GM11168 (cell line): ENCODE data around the gene TNS3.

ENCODE experiments used
- in situ Hi-C: fragments of 300-500 bp; cut with MboI; formaldehyde crosslinking; loops from one replicate; pipeline ENCODE4 v1.12.0; 2022; ENCODE audit warnings: low sequenced_read_pairs; ENCODE audit not compliant: unreplicated experiment

The TNS3 gene

DNA sequence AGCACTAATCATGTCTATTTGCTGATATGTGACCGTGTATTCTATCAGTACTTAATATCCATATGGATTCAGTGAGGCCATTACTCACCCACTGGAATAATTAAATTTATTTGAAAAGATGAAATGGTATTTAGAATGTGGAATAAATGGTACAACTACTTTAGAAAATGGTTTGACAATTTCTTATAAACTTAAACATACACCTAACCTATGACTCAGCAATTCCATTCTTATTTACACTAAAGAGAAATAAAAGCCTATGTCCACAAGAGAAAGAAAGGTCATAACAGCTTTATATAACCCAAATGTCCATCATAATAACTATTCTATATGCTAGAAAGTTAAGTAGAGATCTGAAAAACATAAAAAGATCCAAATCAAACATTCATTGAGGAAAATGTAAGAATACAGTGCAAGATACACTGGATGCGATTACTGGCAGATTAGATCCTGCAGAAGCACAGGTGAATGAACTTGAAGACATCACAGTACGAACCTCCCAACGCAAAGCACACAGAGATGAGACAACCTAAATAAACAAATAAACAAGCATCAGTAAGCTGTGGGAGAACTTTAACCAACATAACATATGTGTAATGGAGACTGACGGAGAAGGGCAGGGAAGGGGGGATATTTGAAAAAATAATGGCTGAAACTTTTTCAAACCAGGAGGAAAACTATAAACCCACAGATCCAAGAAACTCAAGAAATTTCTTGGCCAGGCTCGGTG is 51.9 kb downstream of the TNS3 start:
- in situ Hi-C loops = no loop called here

- in situ Hi-C loops = no loop called here
These were observed 52.5 kb downstream of the TNS3 start for GRCh38 chr7:47529405-47529804.

DNA sequence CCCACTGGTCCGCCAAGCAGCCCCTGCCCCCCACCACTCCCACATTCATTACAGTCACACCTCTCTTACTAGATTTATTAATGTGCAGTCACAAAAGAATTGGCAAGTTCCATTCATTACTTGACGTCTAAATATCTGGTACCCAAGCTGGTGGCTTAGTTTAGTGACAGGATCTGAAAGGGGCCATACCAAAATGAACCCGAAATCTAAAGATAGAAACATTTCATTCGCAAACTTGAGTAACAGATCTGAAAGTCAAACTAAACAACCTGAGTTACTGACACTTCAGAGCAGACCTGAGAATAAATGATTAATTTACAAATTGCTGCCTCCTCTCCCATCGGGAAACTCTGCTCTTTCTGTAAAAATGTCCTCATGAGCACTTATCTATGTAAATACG is 53.4 kb downstream of the TNS3 start:
- in situ Hi-C loops = no loop called here

DNA sequence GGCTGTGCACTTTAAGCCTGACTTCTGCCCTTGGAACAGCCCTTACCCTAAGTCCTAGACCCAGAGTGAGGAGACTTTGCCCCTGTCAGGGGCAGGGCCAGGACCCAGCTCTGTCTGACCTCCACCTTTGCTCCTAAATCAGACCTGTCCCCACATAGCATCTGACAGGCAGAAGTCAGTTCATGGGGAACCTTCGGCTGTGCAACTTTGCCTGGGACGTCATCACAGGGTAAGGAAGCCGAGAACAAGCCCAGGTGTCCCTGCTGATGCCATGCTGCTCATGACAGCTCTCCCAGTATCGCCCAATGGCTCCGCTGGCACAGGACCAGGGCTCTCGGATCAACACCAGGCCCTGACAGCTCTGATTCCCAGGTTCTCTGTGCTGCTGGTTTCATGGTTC is 55.4 kb downstream of the TNS3 start:
- in situ Hi-C loops = no loop called here

- in situ Hi-C loops = no loop called here
These were observed 56.8 kb downstream of the TNS3 start for GRCh38 chr7:47525066-47525623.

- in situ Hi-C loops = loop anchor here (25.0 kb wide), 1 partner anchor 1361 kb away; no protein-coding TSS in a partner anchor
These were observed 58.5 kb downstream of the TNS3 start for GRCh38 chr7:47523401-47523800.

DNA sequence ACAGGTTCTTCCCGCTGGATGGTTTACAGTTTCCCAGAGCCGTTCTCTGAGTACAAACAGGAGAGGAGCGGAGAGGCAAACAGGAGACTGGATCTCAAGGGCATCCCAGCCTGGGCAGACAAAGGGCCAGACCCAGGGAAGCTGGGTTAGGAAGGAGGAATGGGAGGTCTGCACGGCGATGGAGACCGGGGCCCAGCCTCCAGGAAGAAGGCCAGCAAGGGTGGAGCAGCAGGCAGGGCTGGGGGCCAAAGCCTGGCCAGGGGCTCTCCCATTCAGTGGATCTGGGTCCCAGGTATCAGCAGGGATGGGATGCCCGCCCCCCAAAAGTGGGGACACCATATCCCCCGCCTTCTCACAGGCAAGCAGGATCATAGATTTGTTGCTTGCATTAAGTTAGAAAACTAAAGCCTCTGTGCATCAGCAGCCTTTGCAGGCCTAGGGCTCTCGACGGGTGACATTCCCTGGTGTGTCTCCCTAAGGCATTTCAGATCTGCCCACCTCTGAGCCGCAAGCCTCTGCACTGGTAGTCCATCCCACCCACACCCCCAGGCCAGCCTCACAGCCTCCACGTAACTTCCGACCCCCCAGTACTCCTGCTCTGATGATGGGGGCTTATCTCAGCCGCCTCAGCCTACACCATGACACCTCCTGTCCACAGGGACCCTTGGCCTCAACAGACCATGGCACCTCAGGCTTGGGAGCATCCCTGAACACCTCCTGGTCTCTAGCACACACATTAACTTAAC is 59.9 kb downstream of the TNS3 start:
- in situ Hi-C loops = loop anchor here (25.0 kb wide), 1 partner anchor 1360 kb away; no protein-coding TSS in a partner anchor

GRCh38 chr7:47521011-47521795 is 60.7 kb downstream of the TNS3 start:
- in situ Hi-C loops = loop anchor here (25.0 kb wide), 1 partner anchor 1359 kb away; no protein-coding TSS in a partner anchor

DNA sequence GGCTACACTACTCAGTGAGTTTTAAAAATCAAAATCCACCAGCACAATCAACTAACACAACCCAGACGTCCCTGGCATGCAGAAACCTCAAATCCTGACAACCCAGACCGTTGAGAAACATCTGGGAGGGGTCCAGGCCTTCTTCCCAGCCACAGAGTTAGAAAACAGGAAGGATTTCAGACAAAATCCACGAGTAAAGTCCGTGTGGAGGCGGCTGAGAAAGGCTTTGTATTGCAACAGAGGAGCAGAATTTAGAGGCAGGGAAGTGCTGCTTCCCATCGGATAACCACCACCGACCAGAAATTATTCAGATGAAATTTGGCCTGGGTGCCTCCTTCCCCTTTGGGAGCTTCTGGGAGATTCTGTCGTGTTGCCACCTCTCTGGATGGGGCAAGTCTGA is 61.5 kb downstream of the TNS3 start:
- in situ Hi-C loops = loop anchor here (25.0 kb wide), 1 partner anchor 1358 kb away; no protein-coding TSS in a partner anchor

DNA sequence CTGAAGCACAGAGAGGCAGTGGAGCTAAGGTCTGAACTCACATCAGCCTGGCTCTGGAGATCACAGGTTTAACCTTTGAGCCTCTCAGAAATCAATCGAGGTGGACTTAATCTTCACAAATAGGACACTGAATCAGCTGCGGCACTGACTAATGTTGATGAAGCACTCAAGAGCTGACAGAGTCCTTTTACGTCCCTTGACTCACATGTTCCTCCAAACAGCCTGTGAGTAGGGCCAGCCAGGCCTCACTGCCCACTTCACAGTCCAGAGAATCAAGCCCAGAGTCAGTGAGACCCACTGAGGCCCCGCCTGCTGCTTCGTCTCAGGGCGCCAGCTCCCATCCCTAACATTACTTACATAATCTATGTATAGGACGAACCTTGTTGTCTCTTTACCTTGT is 63.1 kb downstream of the TNS3 start:
- in situ Hi-C loops = loop anchor here (25.0 kb wide), 1 partner anchor 1357 kb away; no protein-coding TSS in a partner anchor

DNA sequence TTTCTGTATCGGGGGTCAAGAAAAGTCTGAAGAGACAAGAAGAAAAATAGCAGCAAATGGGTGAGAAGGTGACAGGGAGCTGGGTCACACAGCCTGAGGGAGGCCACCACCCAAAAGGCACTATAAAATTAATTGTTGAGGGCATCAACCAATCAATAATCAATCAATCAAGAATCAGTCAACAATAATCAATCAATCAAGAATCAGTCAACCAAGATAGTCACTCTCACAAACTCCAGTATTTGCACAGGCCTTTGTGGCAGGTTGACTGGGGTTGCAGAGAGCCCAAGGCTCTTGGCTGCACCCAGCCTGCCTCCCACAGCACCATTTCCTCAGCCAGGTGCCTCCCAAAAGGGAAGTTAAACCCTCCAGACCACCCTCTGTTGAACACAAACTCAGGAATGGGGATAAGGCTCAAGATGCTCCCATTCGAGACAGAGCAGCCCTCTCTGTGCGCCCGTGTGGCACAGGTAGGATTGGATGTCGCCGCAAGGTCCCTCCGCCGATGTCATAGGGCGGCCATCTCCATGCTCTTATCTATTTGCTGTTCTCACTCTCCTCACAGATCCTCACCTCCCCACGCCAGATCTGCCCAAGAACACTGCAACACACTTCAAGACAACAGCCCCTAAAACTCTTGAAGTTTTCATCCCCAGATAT is 64.0 kb downstream of the TNS3 start:
- in situ Hi-C loops = loop anchor here (25.0 kb wide), 1 partner anchor 1356 kb away; no protein-coding TSS in a partner anchor

GRCh38 chr7:47516985-47517600 is 64.8 kb downstream of the TNS3 start:
- in situ Hi-C loops = loop anchor here (25.0 kb wide), 1 partner anchor 1355 kb away; no protein-coding TSS in a partner anchor

GRCh38 chr7:47516386-47516785 is 65.5 kb downstream of the TNS3 start:
- in situ Hi-C loops = loop anchor here (25.0 kb wide), 1 partner anchor 1354 kb away; no protein-coding TSS in a partner anchor

GRCh38 chr7:47515305-47515834 is 66.5 kb downstream of the TNS3 start:
- in situ Hi-C loops = loop anchor here (25.0 kb wide), 1 partner anchor 1353 kb away; no protein-coding TSS in a partner anchor

- in situ Hi-C loops = loop anchor here (25.0 kb wide), 1 partner anchor 1353 kb away; no protein-coding TSS in a partner anchor
These were observed 67.1 kb downstream of the TNS3 start for GRCh38 chr7:47514818-47515217.

- in situ Hi-C loops = loop anchor here (25.0 kb wide), 1 partner anchor 1352 kb away; no protein-coding TSS in a partner anchor
These were observed 67.5 kb downstream of the TNS3 start for GRCh38 chr7:47514367-47514766.

DNA sequence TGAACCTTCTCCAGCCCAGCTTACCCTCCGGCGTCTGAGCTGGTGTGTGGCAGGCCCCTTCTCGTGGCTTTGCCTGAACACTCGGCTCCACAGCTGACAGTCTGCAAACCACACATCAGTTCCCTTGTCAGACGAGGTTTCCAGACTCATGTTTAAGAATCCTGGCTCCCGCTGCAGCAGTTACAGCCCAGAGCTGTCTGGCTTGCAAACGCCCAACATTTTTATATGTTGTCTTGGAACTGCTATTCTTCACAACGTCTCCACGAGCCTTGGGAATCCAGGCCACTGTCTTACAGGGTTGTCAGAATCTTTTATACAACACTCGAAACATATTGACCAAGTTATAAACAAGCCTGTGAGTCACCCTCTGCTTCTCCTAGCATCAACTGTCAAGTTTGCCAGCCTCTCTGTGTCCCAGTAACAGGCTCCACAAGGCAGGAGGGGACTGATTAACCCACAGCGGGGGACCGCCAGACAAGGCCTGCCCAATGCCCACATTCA is 68.1 kb downstream of the TNS3 start:
- in situ Hi-C loops = loop anchor here (25.0 kb wide), 1 partner anchor 1351 kb away; no protein-coding TSS in a partner anchor

- in situ Hi-C loops = loop anchor here (25.0 kb wide), 1 partner anchor 1350 kb away; no protein-coding TSS in a partner anchor
These were observed 69.3 kb downstream of the TNS3 start for GRCh38 chr7:47512481-47513176.
